Left colon (tissue), 2 donors: ENCODE measurements around the gene CNKSR3. TPM values are rescaled to one million over a fixed set of nuclear protein-coding genes. Genes with fewer than 3 reads are reported as not detected.

Experiments
- ATAC-seq: fragments of 200-7000 bp; cut with Tn5 transposase; one replicate; pipeline ENCODE4 v1.9.1; 2020; ENCODE audit warnings: mild to moderate bottlenecking, moderate library complexity
- DNase-seq, 2 donors: peaks; one replicate each; pipeline ENCODE4 v3.0.0-alpha.2; 2020
- intact Hi-C, 2 donors: fragments of 100-400 bp; cut with DNase I in 1 of 2; cut with micrococcal nuclease in 1 of 2; formaldehyde crosslinking; loops; one replicate each; pipeline versions ENCODE4 v1.11.2 to v1.14.0; 2022; cut with DNase I, micrococcal nuclease
- total RNA-seq, 2 donors: library from RNA; stranded (reverse); fragmentation: NEBNext Ultra II Directional; extraction: Animal tissue kit (Norgen Biotek cat#: 25700); gene quantifications; one replicate each; pipeline ENCODE4 v1.2.1, GENCODE V29; 2021
- donor health status: DM: no; HTN: no; CAD: no.
- donor health status: DM: yes; HTN: yes; CAD: no.

CNKSR3 gene
- total RNA-seq, 2 donors from 2014 or later = 11.6 to 49.4 TPM

- intact Hi-C loops = no loop called here
- DNase-seq (no peak), ATAC-seq (peak; percentile 43)
Measured at GRCh38 chr6:154440422-154441043, 70.0 kb downstream of the CNKSR3 start.

- ATAC-seq (peak; percentile 50), DNase-seq (no peak)
- intact Hi-C loops = no loop called here
Measured at GRCh38 chr6:154440022-154440421, 70.5 kb downstream of the CNKSR3 start.

GRCh38 chr6:154438882-154439415 is 71.5 kb downstream of the CNKSR3 start:
- intact Hi-C loops = no loop called here
- ATAC-seq = no peak
- no peak for DNase-seq

GRCh38 chr6:154435400-154435945 is 75.0 kb downstream of the CNKSR3 start:
- intact Hi-C loops = no loop called here
- DNase-seq (no peak), ATAC-seq (no peak)

GRCh38 chr6:154434662-154435061 is 75.8 kb downstream of the CNKSR3 start:
- no peak for DNase-seq
- intact Hi-C loops = no loop called here
- ATAC-seq = no peak

- ATAC-seq (no peak), DNase-seq (no peak)
- intact Hi-C loops = no loop called here
Measured at GRCh38 chr6:154433477-154434241, 76.8 kb downstream of the CNKSR3 start.

- ATAC-seq = no peak
- intact Hi-C loops = no loop called here
Measured at GRCh38 chr6:154432533-154433476, 77.7 kb downstream of the CNKSR3 start.

GRCh38 chr6:154430481-154430919 is 80.0 kb downstream of the CNKSR3 start:
- ATAC-seq (peak; percentile 23), DNase-seq (no peak)
- intact Hi-C loops = no loop called here

More at GRCh38 chr6:154432533-154433476, 77.7 kb downstream of the CNKSR3 start:
- no peak for DNase-seq

- intact Hi-C loops = no loop called here
- DNase-seq (no peak), ATAC-seq (no peak)
Measured at GRCh38 chr6:154429711-154430110, 80.8 kb downstream of the CNKSR3 start.

- intact Hi-C loops = no loop called here
- DNase-seq = no peak
- no peak for ATAC-seq
Measured at GRCh38 chr6:154428897-154429296, 81.6 kb downstream of the CNKSR3 start.

GRCh38 chr6:154427446-154427845 is 83.0 kb downstream of the CNKSR3 start:
- ATAC-seq (no peak), DNase-seq (no peak)
- intact Hi-C loops = no loop called here

GRCh38 chr6:154426997-154427396 is 83.5 kb downstream of the CNKSR3 start:
- ATAC-seq (no peak), DNase-seq (no peak)
- intact Hi-C loops = no loop called here

- ATAC-seq (no peak), DNase-seq (no peak)
- intact Hi-C loops = no loop called here
Measured at GRCh38 chr6:154425034-154425433, 85.5 kb downstream of the CNKSR3 start.

GRCh38 chr6:154414021-154414813 is 96.3 kb downstream of the CNKSR3 start:
- DNase-seq = no peak
- intact Hi-C loops = no loop called here
- no peak for ATAC-seq

GRCh38 chr6:154412106-154412820 is 98.2 kb downstream of the CNKSR3 start:
- intact Hi-C loops = no loop called here
- ATAC-seq = no peak
- DNase-seq = no peak

GRCh38 chr6:154411076-154411475 is 99.4 kb downstream of the CNKSR3 start:
- DNase-seq (no peak), ATAC-seq (no peak)
- intact Hi-C loops = no loop called here

GRCh38 chr6:154410619-154411072 is 99.8 kb downstream of the CNKSR3 start:
- no peak for DNase-seq
- intact Hi-C loops = no loop called here
- ATAC-seq = peak; percentile 37
